Testis (tissue), 2 donors: ENCODE measurements around the gene ASB8.
A peak's percentile ranks its signal among the peaks of the same experiment; 100 is the strongest.

Experiments
- CTCF ChIP-seq, 3 experiments: fragments of 450-650 bp in 2 of 3; fragments of 200-600 bp in 1 of 3; sonication (generic) in 1 of 3; IDR thresholded peaks; one replicate each; pipeline ENCODE4 v1.5.1; 2016 to 2019; ENCODE audit warnings: antibody characterized with exemption in 3 of 3, mild to moderate bottlenecking in 2 of 3, moderate library complexity in 1 of 3
- POLR2A ChIP-seq: fragments of 450-650 bp; IDR thresholded peaks from one replicate; pipeline ENCODE4 v1.6.1; 2017; ENCODE audit warnings: antibody characterized with exemption, mild to moderate bottlenecking, moderate library complexity

DNA sequence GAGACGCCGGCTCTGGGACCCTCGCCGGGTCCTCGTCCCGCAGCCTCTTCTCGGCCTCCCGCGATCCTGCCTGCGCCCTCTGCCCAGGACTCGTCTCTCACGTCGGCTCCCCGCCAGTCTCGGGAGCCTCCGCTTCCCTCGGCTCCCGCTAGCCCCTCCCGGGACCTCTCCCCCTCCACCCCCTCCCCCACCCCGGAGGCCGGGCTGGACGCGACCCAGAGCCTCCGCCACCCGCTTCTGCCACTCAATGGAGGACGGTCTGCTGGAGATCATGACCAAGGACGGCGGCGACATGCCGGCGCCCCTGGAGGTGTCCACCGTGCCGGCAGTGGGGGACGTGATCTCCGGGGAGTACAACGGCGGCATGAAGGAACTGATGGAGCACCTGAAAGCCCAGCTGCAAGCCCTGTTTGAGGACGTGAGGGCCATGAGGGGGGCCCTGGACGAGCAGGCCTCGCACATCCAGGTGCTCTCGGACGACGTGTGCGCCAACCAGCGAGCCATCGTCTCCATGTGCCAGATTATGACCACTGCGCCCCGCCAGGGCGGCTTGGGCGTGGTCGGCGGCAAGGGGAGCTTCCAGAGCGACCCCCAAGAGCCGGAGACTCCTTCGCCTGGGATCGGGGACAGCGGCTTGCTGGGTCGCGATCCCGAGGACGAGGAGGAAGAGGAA is 26.7 kb upstream of the ASB8 start:
- TF ChIP-seq CTCF (IDR thresholded peaks at IDR 0.05) (peak in 1 of 3 experiments; percentile 4), POLR2A (no peak)
